Coronary artery (tissue), 2 donors: Measurements from ENCODE around the gene FZD10.

Experiments used
- DNase-seq: peaks from one replicate; pipeline ENCODE4 v3.0.0-alpha.2; 2017; ENCODE audit warnings: low spot score
- H3K27ac ChIP-seq, 2 donors: fragments of 200-600 bp; sonication (generic); one replicate each; pipeline ENCODE4 v1.5.1; 2016 to 2019
- H3K4me3 ChIP-seq: fragments of 200-600 bp; sonication (generic); 2 replicates; pipeline ENCODE4 v1.5.1; 2016; ENCODE audit warnings: mild to moderate bottlenecking, moderate library complexity
- TF ChIP-seq, protein P1 (sequence below): fragments of 200-600 bp; sonication (generic); IDR thresholded peaks from one replicate; pipeline ENCODE4 v1.5.1; 2019; ENCODE audit warnings: antibody characterized with exemption

Gene FZD10

DNA sequence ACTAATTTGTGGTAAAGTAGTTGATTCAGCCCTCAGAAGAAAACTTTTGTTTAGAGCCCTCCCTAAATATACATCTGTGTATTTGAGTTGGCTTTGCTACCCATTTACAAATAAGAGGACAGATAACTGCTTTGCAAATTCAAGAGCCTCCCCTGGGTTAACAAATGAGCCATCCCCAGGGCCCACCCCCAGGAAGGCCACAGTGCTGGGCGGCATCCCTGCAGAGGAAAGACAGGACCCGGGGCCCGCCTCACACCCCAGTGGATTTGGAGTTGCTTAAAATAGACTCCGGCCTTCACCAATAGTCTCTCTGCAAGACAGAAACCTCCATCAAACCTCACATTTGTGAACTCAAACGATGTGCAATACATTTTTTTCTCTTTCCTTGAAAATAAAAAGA, 2.7 kb downstream of the FZD10 start:
- DNase-seq: no peak
- TF ChIP-seq, protein P1, sequence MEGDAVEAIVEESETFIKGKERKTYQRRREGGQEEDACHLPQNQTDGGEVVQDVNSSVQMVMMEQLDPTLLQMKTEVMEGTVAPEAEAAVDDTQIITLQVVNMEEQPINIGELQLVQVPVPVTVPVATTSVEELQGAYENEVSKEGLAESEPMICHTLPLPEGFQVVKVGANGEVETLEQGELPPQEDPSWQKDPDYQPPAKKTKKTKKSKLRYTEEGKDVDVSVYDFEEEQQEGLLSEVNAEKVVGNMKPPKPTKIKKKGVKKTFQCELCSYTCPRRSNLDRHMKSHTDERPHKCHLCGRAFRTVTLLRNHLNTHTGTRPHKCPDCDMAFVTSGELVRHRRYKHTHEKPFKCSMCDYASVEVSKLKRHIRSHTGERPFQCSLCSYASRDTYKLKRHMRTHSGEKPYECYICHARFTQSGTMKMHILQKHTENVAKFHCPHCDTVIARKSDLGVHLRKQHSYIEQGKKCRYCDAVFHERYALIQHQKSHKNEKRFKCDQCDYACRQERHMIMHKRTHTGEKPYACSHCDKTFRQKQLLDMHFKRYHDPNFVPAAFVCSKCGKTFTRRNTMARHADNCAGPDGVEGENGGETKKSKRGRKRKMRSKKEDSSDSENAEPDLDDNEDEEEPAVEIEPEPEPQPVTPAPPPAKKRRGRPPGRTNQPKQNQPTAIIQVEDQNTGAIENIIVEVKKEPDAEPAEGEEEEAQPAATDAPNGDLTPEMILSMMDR: no peak

DNA sequence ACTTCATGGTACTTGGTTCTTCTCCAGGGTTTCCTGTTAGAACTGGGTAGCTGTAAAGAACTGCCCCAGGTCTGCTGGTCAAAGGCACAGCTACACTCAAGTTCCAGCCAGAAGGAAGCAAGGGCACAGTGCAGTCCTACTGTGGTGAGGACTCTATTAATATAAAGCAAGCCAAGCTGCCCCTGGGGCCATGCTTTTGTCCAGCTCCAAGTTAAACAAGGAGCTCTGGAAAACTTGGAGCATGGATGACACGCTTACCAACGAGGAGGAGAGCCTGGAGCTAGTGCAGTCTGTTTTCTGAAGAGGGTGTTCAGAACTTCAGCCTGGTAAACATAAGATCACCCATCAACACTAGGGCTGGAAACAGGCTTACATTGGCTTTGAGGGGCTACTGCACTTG, 4.0 kb downstream of the FZD10 start:
- TF ChIP-seq, protein P1: no peak
- DNase-seq: no peak
- no peak overlapping the region for H3K27ac ChIP-seq
- H3K4me3 ChIP-seq: no peak overlapping the region

More for the DNA sequence above, 2.7 kb downstream of the FZD10 start:
- H3K4me3 ChIP-seq: no peak overlapping the region
- no peak overlapping the region for H3K27ac ChIP-seq

DNA sequence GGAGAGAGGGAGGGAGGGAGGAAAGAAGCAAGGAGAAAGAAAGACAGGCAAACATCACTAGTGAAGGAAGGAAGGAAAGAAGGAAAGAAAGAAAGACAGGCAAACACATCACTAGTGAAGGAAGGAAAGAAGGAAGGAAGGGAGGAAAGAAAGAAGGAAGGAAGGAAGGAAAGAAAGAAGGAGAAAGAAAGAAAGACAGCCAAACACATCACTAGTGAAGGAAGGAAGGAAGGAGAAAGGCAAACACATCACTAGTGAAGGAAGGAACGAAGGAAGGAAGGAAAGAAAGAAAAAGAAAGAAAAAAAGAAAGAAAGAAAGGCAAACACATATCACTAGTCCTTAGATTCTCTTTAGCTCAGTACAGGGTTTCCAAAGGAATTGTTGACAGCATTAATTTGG, 5.3 kb downstream of the FZD10 start:
- no peak for DNase-seq
- Histone ChIP-seq H3K4me3 (no peak overlapping the region), H3K27ac (no peak overlapping the region)
- TF ChIP-seq, protein P1: no peak

DNA sequence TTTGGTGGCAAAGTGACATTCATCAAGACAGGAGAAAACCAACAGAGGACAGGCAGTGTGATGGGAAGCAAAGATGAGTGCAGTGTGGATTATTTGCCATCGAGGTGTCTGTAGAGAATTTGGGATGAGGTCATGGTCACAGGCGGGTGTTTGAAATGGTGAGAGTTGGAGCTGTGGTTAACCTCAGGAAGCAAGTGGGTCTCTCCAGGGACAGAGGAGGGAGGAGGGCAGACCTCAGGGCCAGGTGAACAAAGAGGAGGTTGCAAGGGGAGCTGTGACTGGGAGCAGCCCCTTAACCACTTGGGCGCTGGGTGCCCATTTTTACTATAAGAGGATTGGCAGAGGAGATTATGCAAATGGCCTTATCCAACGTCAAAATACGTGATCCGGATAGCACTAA, 7.0 kb downstream of the FZD10 start:
- DNase-seq: no peak
- no peak overlapping the region for H3K27ac ChIP-seq
- no peak overlapping the region for H3K4me3 ChIP-seq
- TF ChIP-seq, protein P1: no peak

DNA sequence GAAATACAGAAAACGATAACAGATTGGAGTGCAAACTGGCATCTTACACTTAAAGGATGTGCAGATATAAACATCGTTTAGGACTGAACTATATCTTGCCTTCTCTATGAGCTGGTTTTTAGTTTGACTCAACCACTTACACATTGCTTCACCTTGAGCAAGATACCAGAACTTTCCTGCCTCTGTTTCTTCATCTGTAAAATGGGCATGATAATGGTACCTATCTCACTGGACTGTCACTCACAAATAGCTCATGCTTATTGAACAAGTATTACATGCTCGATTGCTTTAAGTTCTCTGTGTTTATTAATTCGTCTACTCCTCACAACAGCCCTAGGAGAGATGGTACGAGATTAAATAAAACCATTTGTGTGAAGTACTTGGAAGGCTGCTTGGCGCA, 7.7 kb downstream of the FZD10 start:
- no peak overlapping the region for H3K4me3 ChIP-seq
- H3K27ac ChIP-seq: no peak overlapping the region
- DNase-seq: no peak
- TF ChIP-seq, protein P1: no peak

DNA sequence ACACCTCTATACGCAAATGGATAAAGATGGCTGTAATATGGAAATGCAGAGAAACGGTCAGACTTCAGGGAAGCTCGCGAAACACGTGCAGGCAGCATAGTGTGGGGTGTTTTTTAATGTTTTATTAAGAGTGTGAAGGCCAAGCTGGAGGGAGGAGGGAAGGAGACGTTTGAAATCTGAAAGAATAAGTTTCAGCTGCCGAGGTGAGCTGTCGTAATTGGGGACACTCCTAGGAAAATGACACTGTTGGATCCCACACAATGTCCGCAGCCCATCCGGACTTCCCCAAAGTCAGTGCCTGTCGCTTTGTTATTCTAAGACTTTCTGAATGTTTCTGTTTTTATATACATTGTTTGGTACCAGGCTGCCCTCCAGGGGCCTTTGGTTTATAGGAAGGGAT, 8.3 kb downstream of the FZD10 start:
- H3K4me3 ChIP-seq: no peak overlapping the region
- no peak for DNase-seq
- no peak overlapping the region for H3K27ac ChIP-seq
- TF ChIP-seq, protein P1: no peak

DNA sequence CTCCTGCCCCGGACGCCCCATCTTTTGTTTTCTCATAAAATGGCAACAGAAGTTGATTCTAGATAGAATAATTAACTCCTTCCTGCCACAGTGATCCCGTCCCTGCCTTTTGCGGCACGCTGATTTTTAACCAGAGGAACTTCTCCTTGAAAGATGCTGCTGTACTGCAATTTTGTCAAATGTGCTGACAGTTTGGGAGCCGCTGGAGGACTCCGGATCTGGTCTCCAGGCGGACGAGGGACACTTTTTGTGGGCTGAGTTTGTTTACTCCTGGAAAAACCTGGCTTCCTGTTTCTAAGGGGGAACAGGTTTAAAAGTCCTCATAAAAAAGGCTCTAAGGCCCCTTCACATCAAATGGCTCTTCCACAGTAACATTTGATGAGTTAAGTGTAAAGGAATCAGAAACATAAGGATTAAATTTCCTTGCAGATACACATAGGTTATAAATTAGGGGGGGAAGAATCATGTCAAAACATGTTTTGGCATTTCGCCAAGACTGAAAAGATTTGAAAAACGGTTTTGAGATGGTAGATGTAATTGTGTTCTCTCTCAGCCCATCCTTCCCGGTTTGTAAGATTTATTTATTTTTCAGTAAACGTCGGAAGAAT, 15.5 kb downstream of the FZD10 start:
- TF ChIP-seq, protein P1: no peak
- H3K4me3 ChIP-seq: no peak overlapping the region
- no peak overlapping the region for H3K27ac ChIP-seq
- DNase-seq: no peak
